Parathyroid adenoma (tissue), 2 donors: Measurements from ENCODE around the gene CPHXL.

ENCODE experiments used
- H2AFZ ChIP-seq: fragments of 300-600 bp; sonication (generic); one replicate; pipeline ENCODE4 v1.7.0; 2017; ENCODE audit warnings: antibody characterized with exemption, mild to moderate bottlenecking
- H3K27ac ChIP-seq: fragments of 300-600 bp; sonication (generic); one replicate; pipeline ENCODE4 v1.7.0; 2017
- H3K27me3 ChIP-seq: fragments of 300-600 bp; sonication (generic); one replicate; pipeline ENCODE4 v1.7.0; 2017; ENCODE audit warnings: low read length; ENCODE audit not compliant: control insufficient read depth, insufficient read depth
- H3K36me3 ChIP-seq: fragments of 300-600 bp; sonication (generic); one replicate; pipeline ENCODE4 v1.7.0; 2017; ENCODE audit warnings: low read length; ENCODE audit not compliant: control insufficient read depth, insufficient read depth
- H3K4me1 ChIP-seq: fragments of 300-600 bp; sonication (generic); one replicate; pipeline ENCODE4 v1.7.0; 2017; ENCODE audit warnings: control low read depth
- H3K4me2 ChIP-seq: fragments of 300-600 bp; sonication (generic); one replicate; pipeline ENCODE4 v1.7.0; 2017; ENCODE audit warnings: low read length
- H3K4me3 ChIP-seq: fragments of 300-600 bp; sonication (generic); one replicate; pipeline ENCODE4 v1.7.0; 2017; ENCODE audit warnings: low read depth, low read length
- H3K79me2 ChIP-seq: fragments of 300-600 bp; sonication (generic); one replicate; pipeline ENCODE4 v1.7.0; 2017; ENCODE audit warnings: control low read depth
- H3K9ac ChIP-seq: fragments of 300-600 bp; sonication (generic); one replicate; pipeline ENCODE4 v1.7.0; 2017; ENCODE audit warnings: mild to moderate bottlenecking
- H3K9me3 ChIP-seq: fragments of 300-600 bp; sonication (generic); one replicate; pipeline ENCODE4 v1.7.0; 2017; ENCODE audit warnings: low read length; ENCODE audit not compliant: control insufficient read depth
- CTCF ChIP-seq: fragments of 300-600 bp; sonication (generic); IDR thresholded peaks from one replicate; pipeline ENCODE4 v1.7.0; 2017; ENCODE audit warnings: antibody characterized with exemption, mild to moderate bottlenecking
- donor health status: primary hyperparathyroidism.

The CPHXL gene

GRCh38 chr16:75710344-75710743, 15.9 kb downstream of the CPHXL start:
- Histone ChIP-seq H2AFZ (no peak overlapping the region), H3K9ac (no peak overlapping the region), H3K27ac (no peak overlapping the region), H3K9me3 (no peaks in the 10 kb centered on the region), H3K27me3 (no peaks in the 10 kb centered on the region), H3K79me2 (no peaks in the 10 kb centered on the region), H3K36me3 (no peaks in the 10 kb centered on the region), H3K4me3 (no peak overlapping the region), H3K4me1 (no peaks in the 10 kb centered on the region), H3K4me2 (no peak overlapping the region)
- no peak for TF ChIP-seq CTCF

GRCh38 chr16:75703306-75703705, 23.0 kb downstream of the CPHXL start:
- H3K27me3 ChIP-seq: no peaks in the 10 kb centered on the region
- no peak overlapping the region for H3K4me2 ChIP-seq
- no peaks in the 10 kb centered on the region for H3K9me3 ChIP-seq
- H2AFZ ChIP-seq: no peak overlapping the region
- H3K27ac ChIP-seq: no peak overlapping the region
- no peak for TF ChIP-seq CTCF
- no peaks in the 10 kb centered on the region for H3K4me1 ChIP-seq
- no peaks in the 10 kb centered on the region for H3K36me3 ChIP-seq
- H3K4me3 ChIP-seq: no peak overlapping the region
- no peak overlapping the region for H3K9ac ChIP-seq
- no peaks in the 10 kb centered on the region for H3K79me2 ChIP-seq

GRCh38 chr16:75702242-75702641, 24.0 kb downstream of the CPHXL start:
- Histone ChIP-seq H3K9me3 (no peaks in the 10 kb centered on the region), H2AFZ (no peak overlapping the region), H3K79me2 (no peaks in the 10 kb centered on the region), H3K4me1 (no peaks in the 10 kb centered on the region), H3K36me3 (no peaks in the 10 kb centered on the region), H3K9ac (no peak overlapping the region), H3K27me3 (no peaks in the 10 kb centered on the region), H3K4me2 (no peak overlapping the region), H3K27ac (no peak overlapping the region), H3K4me3 (no peak overlapping the region)
- TF ChIP-seq CTCF: no peak

- no peak within 1 kb of the TSS for H3K27ac ChIP-seq
- H3K9me3 ChIP-seq: no peaks in the 10 kb centered on the region
- no peak within 1 kb of the TSS for H2AFZ ChIP-seq
- H3K4me1 ChIP-seq: no peaks in the 10 kb centered on the region
- H3K27me3 ChIP-seq: no peaks in the 10 kb centered on the region
- H3K79me2 ChIP-seq: no peaks in the 10 kb centered on the region
- no peak within 1 kb of the TSS for H3K9ac ChIP-seq
- no peak for TF ChIP-seq CTCF
- no peak within 1 kb of the TSS for H3K4me2 ChIP-seq
- no peaks in the 10 kb centered on the region for H3K36me3 ChIP-seq
- H3K4me3 ChIP-seq: no peak within 1 kb of the TSS
Observed at GRCh38 chr16:75701361-75701760, 24.9 kb downstream of the CPHXL start, which contains the start of gene DUXB. Gene DUXB (minus strand): TSS chr16:75701461. CDS start chr16:75701418, 43 bp downstream.

- H3K79me2 ChIP-seq: no peaks in the 10 kb centered on the region
- H3K27ac ChIP-seq: no peak overlapping the region
- no peak for TF ChIP-seq CTCF
- H3K36me3 ChIP-seq: no peaks in the 10 kb centered on the region
- no peak overlapping the region for H3K9ac ChIP-seq
- no peaks in the 10 kb centered on the region for H3K9me3 ChIP-seq
- no peaks in the 10 kb centered on the region for H3K4me1 ChIP-seq
- no peak overlapping the region for H3K4me2 ChIP-seq
- H2AFZ ChIP-seq: no peak overlapping the region
- no peak overlapping the region for H3K4me3 ChIP-seq
- no peaks in the 10 kb centered on the region for H3K27me3 ChIP-seq
Observed at GRCh38 chr16:75697571-75697970, 28.7 kb downstream of the CPHXL start.
